ENCODE results near the gene ZMIZ2. TPM values are rescaled to one million over a fixed set of nuclear protein-coding genes. Genes with fewer than 3 reads are reported as not detected.

ZMIZ2 gene
- total RNA-seq, 1 donor, result 18.8 TPM

DNA sequence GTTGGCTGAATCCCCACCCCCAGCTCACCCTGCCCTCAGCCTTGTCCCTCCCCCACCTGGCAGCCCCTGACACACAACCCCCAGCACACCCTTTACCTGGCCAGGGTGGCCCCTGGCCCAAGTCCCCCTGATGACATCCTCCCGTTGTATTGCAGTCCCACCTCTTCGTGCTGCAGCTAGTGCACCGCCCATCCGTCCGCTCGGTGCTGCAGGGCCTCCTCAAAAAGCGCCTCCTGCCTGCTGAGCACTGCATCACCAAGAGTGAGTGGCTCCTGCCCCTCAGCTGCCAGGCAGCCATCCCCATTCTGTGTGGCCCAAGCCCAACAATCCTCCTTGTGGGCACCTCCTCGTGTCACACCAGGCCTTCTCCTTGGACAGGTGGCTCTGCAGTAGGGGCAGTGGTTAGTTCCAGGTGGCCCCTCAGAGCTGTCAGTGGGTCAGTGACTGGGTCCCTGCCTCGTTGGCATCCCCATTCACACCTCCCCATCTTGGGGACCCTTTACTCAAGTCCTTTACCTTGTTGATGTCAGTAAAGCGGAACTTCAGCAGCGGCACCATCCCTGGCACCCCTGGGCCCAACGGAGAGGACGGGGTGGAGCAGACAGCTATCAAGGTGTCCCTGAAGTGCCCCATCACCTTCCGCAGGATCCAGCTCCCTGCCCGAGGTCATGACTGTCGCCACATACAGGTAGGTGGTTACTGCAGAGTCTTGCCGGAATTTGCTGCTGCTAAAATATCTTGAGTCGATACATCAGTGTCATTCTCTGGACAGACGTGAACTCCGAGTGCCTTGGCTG is 14.3 kb downstream of the ZMIZ2 start:
- Histone ChIP-seq H4K20me1 (ENCODE audit: insufficient read depth, low read length) (no peaks in the 10 kb centered on the region), H3K4me1 (ENCODE audit: insufficient read depth, low read length) (no peaks in the 10 kb centered on the region), H3K4me3 (ENCODE audit: insufficient read depth, low read length) (no peak overlapping the region), H3K36me3 (ENCODE audit: insufficient read depth, low read length) (peaks cover 60% of the 10 kb centered on the region), H3K27ac (ENCODE audit: low read depth, low read length) (no peak overlapping the region), H2AFZ (ENCODE audit: low read length) (no peak overlapping the region), H3K4me2 (ENCODE audit: insufficient read depth, low read length) (no peak overlapping the region), H3K9me3 (ENCODE audit: low read depth, low read length) (no peaks in the 10 kb centered on the region), H3K27me3 (ENCODE audit: insufficient read depth, low read length) (no peaks in the 10 kb centered on the region), H3K79me2 (ENCODE audit: insufficient read depth, low read length) (no peaks in the 10 kb centered on the region)
- DNase-seq (ENCODE audit: insufficient read length, low spot score, missing footprints), result peak; percentile 58
- TF ChIP-seq, protein P1, sequence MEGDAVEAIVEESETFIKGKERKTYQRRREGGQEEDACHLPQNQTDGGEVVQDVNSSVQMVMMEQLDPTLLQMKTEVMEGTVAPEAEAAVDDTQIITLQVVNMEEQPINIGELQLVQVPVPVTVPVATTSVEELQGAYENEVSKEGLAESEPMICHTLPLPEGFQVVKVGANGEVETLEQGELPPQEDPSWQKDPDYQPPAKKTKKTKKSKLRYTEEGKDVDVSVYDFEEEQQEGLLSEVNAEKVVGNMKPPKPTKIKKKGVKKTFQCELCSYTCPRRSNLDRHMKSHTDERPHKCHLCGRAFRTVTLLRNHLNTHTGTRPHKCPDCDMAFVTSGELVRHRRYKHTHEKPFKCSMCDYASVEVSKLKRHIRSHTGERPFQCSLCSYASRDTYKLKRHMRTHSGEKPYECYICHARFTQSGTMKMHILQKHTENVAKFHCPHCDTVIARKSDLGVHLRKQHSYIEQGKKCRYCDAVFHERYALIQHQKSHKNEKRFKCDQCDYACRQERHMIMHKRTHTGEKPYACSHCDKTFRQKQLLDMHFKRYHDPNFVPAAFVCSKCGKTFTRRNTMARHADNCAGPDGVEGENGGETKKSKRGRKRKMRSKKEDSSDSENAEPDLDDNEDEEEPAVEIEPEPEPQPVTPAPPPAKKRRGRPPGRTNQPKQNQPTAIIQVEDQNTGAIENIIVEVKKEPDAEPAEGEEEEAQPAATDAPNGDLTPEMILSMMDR (IDR thresholded peaks at IDR 0.05; ENCODE audit: extremely low read depth, low read depth, low read length), result no peak

DNA sequence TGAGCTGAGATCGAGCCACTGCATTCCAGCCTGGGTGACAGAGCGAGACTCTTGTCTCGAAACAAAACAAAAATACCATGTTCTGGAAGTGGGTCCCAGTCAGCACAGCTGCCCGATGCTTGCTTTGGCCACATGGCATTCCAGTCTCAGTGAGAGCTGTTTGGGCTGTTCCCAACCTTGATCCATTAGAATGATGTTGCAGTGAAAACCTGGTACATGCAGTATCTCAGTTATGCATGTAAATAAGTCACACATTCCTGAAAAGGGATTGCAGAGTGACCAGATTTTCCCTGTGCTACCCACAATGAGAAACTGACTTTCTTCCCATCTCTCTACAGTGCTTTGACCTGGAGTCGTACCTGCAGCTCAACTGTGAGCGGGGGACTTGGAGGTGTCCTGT is 15.4 kb downstream of the ZMIZ2 start:
- Histone ChIP-seq H3K79me2 (ENCODE audit: insufficient read depth, low read length) (no peaks in the 10 kb centered on the region), H3K27ac (ENCODE audit: low read depth, low read length) (no peak overlapping the region), H2AFZ (ENCODE audit: low read length) (no peak overlapping the region), H3K4me1 (ENCODE audit: insufficient read depth, low read length) (peaks cover under 1% of the 10 kb centered on the region), H3K36me3 (ENCODE audit: insufficient read depth, low read length) (peaks cover 56% of the 10 kb centered on the region), H4K20me1 (ENCODE audit: insufficient read depth, low read length) (no peaks in the 10 kb centered on the region), H3K4me3 (ENCODE audit: insufficient read depth, low read length) (no peak overlapping the region), H3K4me2 (ENCODE audit: insufficient read depth, low read length) (no peak overlapping the region), H3K27me3 (ENCODE audit: insufficient read depth, low read length) (no peaks in the 10 kb centered on the region), H3K9me3 (ENCODE audit: low read depth, low read length) (no peaks in the 10 kb centered on the region)
- peak; percentile 30 for DNase-seq (ENCODE audit: insufficient read length, low spot score, missing footprints)
- TF ChIP-seq, protein P1 (IDR thresholded peaks at IDR 0.05; ENCODE audit: extremely low read depth, low read depth, low read length), result no peak

DNA sequence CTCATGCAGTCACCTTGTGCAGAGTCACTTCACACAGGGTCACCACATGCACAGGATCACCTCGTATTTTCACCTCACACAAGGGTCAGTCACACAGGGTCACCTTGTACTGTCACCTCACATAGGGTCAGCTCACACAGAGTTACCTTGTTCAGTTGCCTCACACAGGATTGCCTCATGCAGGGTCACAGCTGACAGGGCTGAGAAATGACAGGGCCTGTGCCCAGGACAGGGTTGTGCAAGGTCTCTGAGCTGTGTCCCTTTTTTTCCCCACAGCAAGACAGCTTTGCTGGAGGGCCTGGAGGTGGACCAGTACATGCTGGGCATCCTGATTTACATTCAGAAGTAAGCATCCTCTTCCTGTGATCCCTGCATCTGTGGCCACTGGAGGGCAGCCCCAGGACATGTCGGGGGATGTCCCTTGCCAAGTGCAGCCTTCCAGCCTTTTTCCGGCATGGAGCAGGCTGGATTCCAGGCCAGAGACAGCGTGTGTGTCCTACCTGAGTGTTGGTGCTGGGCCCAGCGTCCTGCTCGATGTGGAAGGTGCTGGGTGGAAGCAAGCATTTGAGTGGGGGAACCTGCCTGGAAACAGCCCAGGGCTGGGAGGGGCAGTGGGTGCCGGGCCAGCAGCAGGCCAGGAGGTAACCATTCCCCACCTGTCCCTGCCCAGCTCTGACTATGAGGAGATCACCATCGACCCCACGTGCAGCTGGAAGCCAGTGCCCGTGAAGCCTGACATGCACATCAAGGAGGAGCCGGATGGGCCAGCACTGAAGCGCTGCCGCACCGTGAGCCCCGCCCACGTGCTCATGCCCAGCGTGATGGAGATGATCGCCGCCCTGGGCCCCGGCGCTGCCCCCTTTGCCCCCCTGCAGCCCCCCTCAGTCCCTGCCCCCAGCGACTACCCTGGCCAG is 16.3 kb downstream of the ZMIZ2 start:
- Histone ChIP-seq H4K20me1 (ENCODE audit: insufficient read depth, low read length) (no peaks in the 10 kb centered on the region), H3K4me3 (ENCODE audit: insufficient read depth, low read length) (no peak overlapping the region), H3K79me2 (ENCODE audit: insufficient read depth, low read length) (no peaks in the 10 kb centered on the region), H3K27ac (ENCODE audit: low read depth, low read length) (no peak overlapping the region), H3K36me3 (ENCODE audit: insufficient read depth, low read length) (peaks cover 56% of the 10 kb centered on the region), H2AFZ (ENCODE audit: low read length) (no peak overlapping the region), H3K4me2 (ENCODE audit: insufficient read depth, low read length) (no peak overlapping the region), H3K27me3 (ENCODE audit: insufficient read depth, low read length) (no peaks in the 10 kb centered on the region), H3K9me3 (ENCODE audit: low read depth, low read length) (no peaks in the 10 kb centered on the region), H3K4me1 (ENCODE audit: insufficient read depth, low read length) (peaks cover 9% of the 10 kb centered on the region)
- TF ChIP-seq, protein P1 (IDR thresholded peaks at IDR 0.05; ENCODE audit: extremely low read depth, low read depth, low read length), result no peak
- peak; percentile 74 for DNase-seq (ENCODE audit: insufficient read length, low spot score, missing footprints)
